Stimulated activated CD8-positive, alpha-beta memory T cell treated with anti-CD3 and anti-CD28 coated beads, Interleukin-15, amount 100 ng/mL, for 24 hours (primary cell): ENCODE results near the gene GDF11.

Experiments used
- DNase-seq: peaks from one replicate; pipeline ENCODE4 v3.0.0-alpha.2; 2020; ENCODE audit warnings: low read depth

The GDF11 gene

GRCh38 chr12:55707219-55707671, 35.7 kb upstream of the GDF11 start:
- DNase-seq = no peak

- DNase-seq = no peak
Observed at GRCh38 chr12:55707841-55708694, 34.9 kb upstream of the GDF11 start, which contains the start of gene ITGA7. Gene ITGA7, minus strand, starts transcription at chr12:55707904. Its CDS starts 222 bp downstream, at chr12:55707682.

GRCh38 chr12:55708695-55709233, 34.2 kb upstream of the GDF11 start:
- no peak for DNase-seq

- DNase-seq = no peak
Observed at GRCh38 chr12:55711786-55712553, 31.0 kb upstream of the GDF11 start.

GRCh38 chr12:55712700-55713415, 30.1 kb upstream of the GDF11 start:
- DNase-seq = no peak

- no peak for DNase-seq
Observed at GRCh38 chr12:55713721-55714120, 29.2 kb upstream of the GDF11 start.

GRCh38 chr12:55715169-55715764, 27.7 kb upstream of the GDF11 start:
- DNase-seq = no peak

GRCh38 chr12:55715833-55716581, 26.9 kb upstream of the GDF11 start, which contains the start of gene BLOC1S1:
Gene BLOC1S1, plus strand, starts transcription at chr12:55716046. Its CDS starts 6 bp downstream, at chr12:55716052.
- peak; percentile 93 for DNase-seq

- no peak for DNase-seq
Observed at GRCh38 chr12:55716582-55716957, 26.4 kb upstream of the GDF11 start.

GRCh38 chr12:55717011-55718007, 25.6 kb upstream of the GDF11 start:
- DNase-seq = no peak

GRCh38 chr12:55718015-55718414, 24.9 kb upstream of the GDF11 start:
- DNase-seq = no peak

- no peak for DNase-seq
Observed at GRCh38 chr12:55718624-55719275, 24.2 kb upstream of the GDF11 start.

GRCh38 chr12:55719371-55719770, 23.6 kb upstream of the GDF11 start:
- DNase-seq = no peak

- no peak for DNase-seq
Observed at GRCh38 chr12:55720071-55720564, 22.8 kb upstream of the GDF11 start, which contains the start of gene RDH5. Gene RDH5, plus strand, starts transcription at chr12:55720393. Its CDS starts 792 bp downstream, at chr12:55721185.

GRCh38 chr12:55720894-55721444, 22.0 kb upstream of the GDF11 start:
- DNase-seq = no peak

GRCh38 chr12:55721601-55722213, 21.2 kb upstream of the GDF11 start:
- DNase-seq = no peak

- no peak for DNase-seq
Observed at GRCh38 chr12:55722948-55723347, 20.0 kb upstream of the GDF11 start.
